Measurements from ENCODE around the gene HPSE2. TPM values are rescaled to one million over a fixed set of nuclear protein-coding genes. Genes with fewer than 3 reads are reported as not detected.

Gene HPSE2
- total RNA-seq, 1 donor from 2014 or later: 0.10 TPM

GRCh38 chr10:98659951-98660350 is 575.7 kb downstream of the HPSE2 start:
- no peaks in the 10 kb centered on the region for H3K4me1 Mint-ChIP-seq (ENCODE audit: low read depth)
- H3K27me3 Mint-ChIP-seq: no peaks in the 10 kb centered on the region
- no peak for DNase-seq (ENCODE audit: low spot score, unreplicated experiment)
- peaks cover 8% of the 10 kb centered on the region for H3K9me3 Mint-ChIP-seq (ENCODE audit: low read depth)
- H3K27ac Mint-ChIP-seq: no peak overlapping the region
- H3K4me3 Mint-ChIP-seq (ENCODE audit: low read depth): no peak overlapping the region
- TF ChIP-seq CTCF (IDR thresholded peaks at IDR 0.05; ENCODE audit: unreplicated experiment): no peak
- no peaks in the 10 kb centered on the region for H3K36me3 Mint-ChIP-seq (ENCODE audit: insufficient read depth)

GRCh38 chr10:98655492-98655891 is 580.2 kb downstream of the HPSE2 start:
- Mint-ChIP-seq H3K36me3 (ENCODE audit: insufficient read depth) (no peaks in the 10 kb centered on the region), H3K4me3 (ENCODE audit: low read depth) (no peak overlapping the region), H3K4me1 (ENCODE audit: low read depth) (no peaks in the 10 kb centered on the region), H3K27me3 (peaks cover 6% of the 10 kb centered on the region), H3K27ac (no peak overlapping the region), H3K9me3 (ENCODE audit: low read depth) (no peaks in the 10 kb centered on the region)
- DNase-seq (ENCODE audit: low spot score, unreplicated experiment): no peak
- no peak for TF ChIP-seq CTCF (IDR thresholded peaks at IDR 0.05; ENCODE audit: unreplicated experiment)

- DNase-seq (ENCODE audit: low spot score, unreplicated experiment): no peak
- Mint-ChIP-seq H3K9me3 (ENCODE audit: low read depth) (no peaks in the 10 kb centered on the region), H3K27me3 (peaks cover 4% of the 10 kb centered on the region), H3K36me3 (ENCODE audit: insufficient read depth) (no peaks in the 10 kb centered on the region), H3K27ac (no peak overlapping the region), H3K4me3 (ENCODE audit: low read depth) (no peak overlapping the region), H3K4me1 (ENCODE audit: low read depth) (peaks cover 20% of the 10 kb centered on the region)
- TF ChIP-seq CTCF (IDR thresholded peaks at IDR 0.05; ENCODE audit: unreplicated experiment): no peak
Observed at GRCh38 chr10:98649170-98649569, 586.5 kb downstream of the HPSE2 start.

GRCh38 chr10:98646998-98647917 is 588.4 kb downstream of the HPSE2 start:
- Mint-ChIP-seq H3K9me3 (ENCODE audit: low read depth) (no peaks in the 10 kb centered on the region), H3K27me3 (peaks cover 1% of the 10 kb centered on the region), H3K4me3 (ENCODE audit: low read depth) (peak overlapping the region; percentile 7), H3K36me3 (ENCODE audit: insufficient read depth) (no peaks in the 10 kb centered on the region), H3K27ac (peak overlapping the region; percentile 31), H3K4me1 (ENCODE audit: low read depth) (peaks cover 20% of the 10 kb centered on the region)
- TF ChIP-seq CTCF (IDR thresholded peaks at IDR 0.05; ENCODE audit: unreplicated experiment): no peak
- no peak for DNase-seq (ENCODE audit: low spot score, unreplicated experiment)

GRCh38 chr10:98644466-98644865 is 591.2 kb downstream of the HPSE2 start:
- no peak for TF ChIP-seq CTCF (IDR thresholded peaks at IDR 0.05; ENCODE audit: unreplicated experiment)
- no peaks in the 10 kb centered on the region for H3K27me3 Mint-ChIP-seq
- H3K27ac Mint-ChIP-seq: no peak overlapping the region
- peaks cover 20% of the 10 kb centered on the region for H3K4me1 Mint-ChIP-seq (ENCODE audit: low read depth)
- no peaks in the 10 kb centered on the region for H3K9me3 Mint-ChIP-seq (ENCODE audit: low read depth)
- DNase-seq (ENCODE audit: low spot score, unreplicated experiment): no peak
- H3K36me3 Mint-ChIP-seq (ENCODE audit: insufficient read depth): no peaks in the 10 kb centered on the region
- no peak overlapping the region for H3K4me3 Mint-ChIP-seq (ENCODE audit: low read depth)
